A549 (cell line): Measurements from ENCODE around the gene DUSP7.

ENCODE experiments used
- CEBPB ChIP-seq, 2 experiments: fragments of >200 bp in 1 of 2; sonication (Bioruptor Twin) in 1 of 2; formaldehyde crosslinking in 1 of 2; IDR thresholded peaks; 2 replicates each; pipeline ENCODE4 v1.6.1; 2012 to 2016
- CHD2 ChIP-seq: fragments of 150-350 bp; IDR thresholded peaks from 2 replicates; pipeline ENCODE4 v1.6.1; 2014; ENCODE audit warnings: low read length; ENCODE audit not compliant: partially characterized antibody
- HDAC2 ChIP-seq: fragments of 200-600 bp; sonication (generic); IDR thresholded peaks from 2 replicates; pipeline ENCODE4 v1.6.1; 2016
- NFE2L2 ChIP-seq: fragments of 150-350 bp; conservative IDR thresholded peaks from 2 replicates; pipeline ENCODE4 v1.6.1; 2014; ENCODE audit warnings: low read length
- PHF8 ChIP-seq: fragments of 200-600 bp; sonication (generic); IDR thresholded peaks from 2 replicates; pipeline ENCODE4 v1.6.1; 2016; ENCODE audit warnings: low read depth, mild to moderate bottlenecking, antibody characterized with exemption, moderate library complexity, borderline replicate concordance
- POLR2A ChIP-seq: IDR thresholded peaks from 2 replicates; pipeline ENCODE4 v1.6.1; 2012; ENCODE audit warnings: mild to moderate bottlenecking, low read length
- RAD21 ChIP-seq, 2 experiments: fragments of >200 bp in 1 of 2; sonication (Bioruptor Twin) in 1 of 2; formaldehyde crosslinking in 1 of 2; IDR thresholded peaks in 1 of 2; conservative IDR thresholded peaks in 1 of 2; 2 replicates in 1 of 2; 3 replicates in 1 of 2; pipeline ENCODE4 v1.6.1; 2012 to 2018; ENCODE audit warnings: inconsistent platforms in 1 of 2
- SMC3 ChIP-seq: fragments of >200 bp; sonication (Bioruptor Twin); formaldehyde crosslinking; IDR thresholded peaks from 3 replicates; pipeline ENCODE4 v1.6.1; 2018; ENCODE audit warnings: inconsistent platforms
- ZSCAN20 ChIP-seq: fragments of 250-450 bp; sonication (Bioruptor Pico); IDR thresholded peaks from 2 replicates; pipeline ENCODE4 v1.8.0; 2022; ENCODE audit warnings: mild to moderate bottlenecking, moderate library complexity
- TF ChIP-seq, protein P1 (sequence below): IDR thresholded peaks from 2 replicates; pipeline ENCODE4 v1.6.1; 2012
- TF ChIP-seq, protein P2 (sequence below): fragments of >200 bp; sonication (Bioruptor Twin); formaldehyde crosslinking; IDR thresholded peaks from 3 replicates; pipeline ENCODE4 v1.5.1; 2016
- TF ChIP-seq, protein P3 (sequence below): fragments of 200-600 bp; sonication (generic); IDR thresholded peaks from 2 replicates; pipeline ENCODE4 v1.6.1; 2016; ENCODE audit warnings: antibody characterized with exemption, mild to moderate bottlenecking, moderate library complexity

DNA sequence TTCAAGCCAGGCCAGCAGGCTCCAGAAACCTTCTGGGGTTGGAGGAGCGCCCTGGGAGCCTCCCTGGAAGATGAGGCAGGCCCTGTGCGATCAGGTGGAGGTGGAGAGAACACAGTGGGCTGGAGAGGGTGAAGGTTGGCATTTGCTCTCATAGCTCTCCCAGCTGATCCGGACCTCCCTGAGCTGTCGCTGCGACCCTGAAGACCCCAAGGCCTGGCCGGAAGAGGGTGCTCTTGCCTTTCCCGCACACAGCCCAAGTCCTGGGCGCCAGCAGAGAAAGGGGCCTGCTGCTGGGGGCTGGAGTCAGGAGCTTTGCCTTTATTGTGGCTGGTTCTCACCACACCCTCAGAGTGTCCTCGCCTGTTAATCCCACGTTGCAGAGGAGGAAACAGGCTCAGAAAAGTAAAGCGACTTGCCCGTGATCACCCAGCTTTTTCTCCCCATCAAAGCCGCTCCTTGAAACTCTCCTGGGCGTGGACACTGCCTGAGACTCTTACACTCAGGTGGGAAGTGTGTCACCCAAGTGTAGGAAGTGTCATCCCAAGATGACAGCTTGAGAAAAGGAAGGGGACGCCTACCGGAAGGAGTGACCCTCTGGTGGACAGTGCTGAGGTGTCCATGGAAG, 52.1 kb downstream of the DUSP7 start:
- TF ChIP-seq CHD2 (no peak), PHF8 (no peak), ZSCAN20 (no peak), CEBPB (IDR thresholded peaks at IDR 0.05) (no peak), NFE2L2 (no peak), SMC3 (peak; percentile 39; the same call in 1 of the 3 replicates), POLR2A (no peak), HDAC2 (no peak), RAD21 (conservative IDR thresholded peaks at IDR 0.05 in 1 of 2, IDR thresholded peaks at IDR 0.05 in 1 of 2) (peak; percentile 46 to 61)
- TF ChIP-seq, protein P1, sequence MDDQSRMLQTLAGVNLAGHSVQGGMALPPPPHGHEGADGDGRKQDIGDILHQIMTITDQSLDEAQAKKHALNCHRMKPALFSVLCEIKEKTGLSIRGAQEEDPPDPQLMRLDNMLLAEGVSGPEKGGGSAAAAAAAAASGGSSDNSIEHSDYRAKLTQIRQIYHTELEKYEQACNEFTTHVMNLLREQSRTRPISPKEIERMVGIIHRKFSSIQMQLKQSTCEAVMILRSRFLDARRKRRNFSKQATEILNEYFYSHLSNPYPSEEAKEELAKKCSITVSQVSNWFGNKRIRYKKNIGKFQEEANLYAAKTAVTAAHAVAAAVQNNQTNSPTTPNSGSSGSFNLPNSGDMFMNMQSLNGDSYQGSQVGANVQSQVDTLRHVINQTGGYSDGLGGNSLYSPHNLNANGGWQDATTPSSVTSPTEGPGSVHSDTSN: no peak
- TF ChIP-seq, protein P2, sequence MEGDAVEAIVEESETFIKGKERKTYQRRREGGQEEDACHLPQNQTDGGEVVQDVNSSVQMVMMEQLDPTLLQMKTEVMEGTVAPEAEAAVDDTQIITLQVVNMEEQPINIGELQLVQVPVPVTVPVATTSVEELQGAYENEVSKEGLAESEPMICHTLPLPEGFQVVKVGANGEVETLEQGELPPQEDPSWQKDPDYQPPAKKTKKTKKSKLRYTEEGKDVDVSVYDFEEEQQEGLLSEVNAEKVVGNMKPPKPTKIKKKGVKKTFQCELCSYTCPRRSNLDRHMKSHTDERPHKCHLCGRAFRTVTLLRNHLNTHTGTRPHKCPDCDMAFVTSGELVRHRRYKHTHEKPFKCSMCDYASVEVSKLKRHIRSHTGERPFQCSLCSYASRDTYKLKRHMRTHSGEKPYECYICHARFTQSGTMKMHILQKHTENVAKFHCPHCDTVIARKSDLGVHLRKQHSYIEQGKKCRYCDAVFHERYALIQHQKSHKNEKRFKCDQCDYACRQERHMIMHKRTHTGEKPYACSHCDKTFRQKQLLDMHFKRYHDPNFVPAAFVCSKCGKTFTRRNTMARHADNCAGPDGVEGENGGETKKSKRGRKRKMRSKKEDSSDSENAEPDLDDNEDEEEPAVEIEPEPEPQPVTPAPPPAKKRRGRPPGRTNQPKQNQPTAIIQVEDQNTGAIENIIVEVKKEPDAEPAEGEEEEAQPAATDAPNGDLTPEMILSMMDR: peak; percentile 25; the same call in 2 of the 3 replicates
- TF ChIP-seq, protein P3, sequence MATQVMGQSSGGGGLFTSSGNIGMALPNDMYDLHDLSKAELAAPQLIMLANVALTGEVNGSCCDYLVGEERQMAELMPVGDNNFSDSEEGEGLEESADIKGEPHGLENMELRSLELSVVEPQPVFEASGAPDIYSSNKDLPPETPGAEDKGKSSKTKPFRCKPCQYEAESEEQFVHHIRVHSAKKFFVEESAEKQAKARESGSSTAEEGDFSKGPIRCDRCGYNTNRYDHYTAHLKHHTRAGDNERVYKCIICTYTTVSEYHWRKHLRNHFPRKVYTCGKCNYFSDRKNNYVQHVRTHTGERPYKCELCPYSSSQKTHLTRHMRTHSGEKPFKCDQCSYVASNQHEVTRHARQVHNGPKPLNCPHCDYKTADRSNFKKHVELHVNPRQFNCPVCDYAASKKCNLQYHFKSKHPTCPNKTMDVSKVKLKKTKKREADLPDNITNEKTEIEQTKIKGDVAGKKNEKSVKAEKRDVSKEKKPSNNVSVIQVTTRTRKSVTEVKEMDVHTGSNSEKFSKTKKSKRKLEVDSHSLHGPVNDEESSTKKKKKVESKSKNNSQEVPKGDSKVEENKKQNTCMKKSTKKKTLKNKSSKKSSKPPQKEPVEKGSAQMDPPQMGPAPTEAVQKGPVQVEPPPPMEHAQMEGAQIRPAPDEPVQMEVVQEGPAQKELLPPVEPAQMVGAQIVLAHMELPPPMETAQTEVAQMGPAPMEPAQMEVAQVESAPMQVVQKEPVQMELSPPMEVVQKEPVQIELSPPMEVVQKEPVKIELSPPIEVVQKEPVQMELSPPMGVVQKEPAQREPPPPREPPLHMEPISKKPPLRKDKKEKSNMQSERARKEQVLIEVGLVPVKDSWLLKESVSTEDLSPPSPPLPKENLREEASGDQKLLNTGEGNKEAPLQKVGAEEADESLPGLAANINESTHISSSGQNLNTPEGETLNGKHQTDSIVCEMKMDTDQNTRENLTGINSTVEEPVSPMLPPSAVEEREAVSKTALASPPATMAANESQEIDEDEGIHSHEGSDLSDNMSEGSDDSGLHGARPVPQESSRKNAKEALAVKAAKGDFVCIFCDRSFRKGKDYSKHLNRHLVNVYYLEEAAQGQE: no peak
